Measurements from ENCODE around the gene PREX1. TPM values are rescaled to one million over a fixed set of nuclear protein-coding genes. Genes with fewer than 3 reads are reported as not detected.

Gene PREX1
- total RNA-seq, 4 donors from 2014 or later = 7.5 to 10.9 (median 9.1) TPM

DNA sequence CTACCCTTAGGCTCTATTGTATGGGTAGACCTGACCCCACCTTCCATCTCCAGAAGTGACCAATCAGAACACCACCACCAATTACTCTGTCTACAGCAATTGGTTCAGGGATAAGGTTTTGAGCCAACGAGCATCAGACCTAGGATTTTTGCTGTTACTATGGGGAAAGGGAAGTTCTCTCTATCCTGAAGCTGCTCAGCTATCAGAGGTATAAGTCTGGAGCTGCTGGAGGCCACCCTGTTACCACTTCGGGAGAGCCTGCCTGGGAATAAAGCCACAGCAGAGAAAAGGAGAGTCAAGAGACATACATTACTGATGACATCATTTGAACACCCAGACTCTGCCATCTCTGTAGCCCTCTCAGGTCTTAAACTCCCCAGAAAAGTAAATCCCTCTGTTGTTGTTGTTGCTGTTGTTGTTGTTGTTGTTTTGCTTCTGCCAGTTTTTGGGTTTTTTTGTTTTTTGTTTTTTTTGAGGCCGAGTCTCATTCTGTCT lies 94.5 kb downstream of the PREX1 start:
- H3K4me1 ChIP-seq = peaks cover 1 to 2% of the 10 kb centered on the region in 2 donors
- in situ Hi-C loops (cut with MboI; ENCODE audit: low sequenced_read_pairs in 4 of 4) = no loop called here

DNA sequence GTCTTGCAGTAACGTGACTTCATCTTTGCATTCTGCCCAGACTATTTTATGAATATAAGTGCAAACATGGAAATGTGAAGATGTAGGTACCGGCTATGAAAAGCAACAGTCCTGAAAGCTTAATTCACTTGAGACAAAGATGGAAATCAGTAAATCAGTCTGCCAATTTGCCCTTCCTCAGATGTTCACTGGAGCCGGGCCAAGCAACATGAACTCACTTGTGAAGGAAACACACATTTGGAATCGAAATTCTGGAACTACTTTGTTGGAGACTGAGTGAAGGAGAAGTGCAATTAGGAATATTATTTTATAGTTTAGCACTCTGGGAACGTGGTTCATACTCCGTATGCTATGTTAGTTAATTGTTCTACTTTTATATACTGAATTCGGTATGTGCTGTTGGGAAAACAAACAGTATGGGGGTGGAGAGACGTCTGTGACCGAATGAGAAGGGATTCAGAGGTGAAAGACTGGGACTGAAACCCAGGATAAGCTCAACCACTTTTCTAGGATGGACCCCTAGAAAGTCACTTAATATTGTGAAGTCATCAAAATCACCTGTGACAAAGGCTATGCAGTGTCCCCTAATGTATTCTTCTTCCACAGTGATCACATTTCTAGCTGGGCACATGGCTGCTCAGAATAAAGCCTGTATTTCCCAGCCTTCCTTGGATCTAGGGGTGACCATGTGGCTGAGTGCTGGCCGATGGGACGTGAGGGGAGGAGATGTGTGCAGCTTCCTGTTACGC lies 95.5 kb downstream of the PREX1 start:
- no peak overlapping the region for H3K4me3 ChIP-seq
- H3K9me3 ChIP-seq = no peaks in the 10 kb centered on the region
- H3K36me3 ChIP-seq = no peaks in the 10 kb centered on the region
- no peak overlapping the region for H3K27ac ChIP-seq
- in situ Hi-C loops (cut with MboI; ENCODE audit: low sequenced_read_pairs in 4 of 4) (no loop called here), intact Hi-C loops (cut with DNase I; ENCODE audit: low total_unique reads) (no loop called here)
- DNase-seq (no peak), ATAC-seq (no peak)
- H3K4me1 ChIP-seq = no peaks in the 10 kb centered on the region
- no peaks in the 10 kb centered on the region for H3K27me3 ChIP-seq
- TF ChIP-seq, protein P1, sequence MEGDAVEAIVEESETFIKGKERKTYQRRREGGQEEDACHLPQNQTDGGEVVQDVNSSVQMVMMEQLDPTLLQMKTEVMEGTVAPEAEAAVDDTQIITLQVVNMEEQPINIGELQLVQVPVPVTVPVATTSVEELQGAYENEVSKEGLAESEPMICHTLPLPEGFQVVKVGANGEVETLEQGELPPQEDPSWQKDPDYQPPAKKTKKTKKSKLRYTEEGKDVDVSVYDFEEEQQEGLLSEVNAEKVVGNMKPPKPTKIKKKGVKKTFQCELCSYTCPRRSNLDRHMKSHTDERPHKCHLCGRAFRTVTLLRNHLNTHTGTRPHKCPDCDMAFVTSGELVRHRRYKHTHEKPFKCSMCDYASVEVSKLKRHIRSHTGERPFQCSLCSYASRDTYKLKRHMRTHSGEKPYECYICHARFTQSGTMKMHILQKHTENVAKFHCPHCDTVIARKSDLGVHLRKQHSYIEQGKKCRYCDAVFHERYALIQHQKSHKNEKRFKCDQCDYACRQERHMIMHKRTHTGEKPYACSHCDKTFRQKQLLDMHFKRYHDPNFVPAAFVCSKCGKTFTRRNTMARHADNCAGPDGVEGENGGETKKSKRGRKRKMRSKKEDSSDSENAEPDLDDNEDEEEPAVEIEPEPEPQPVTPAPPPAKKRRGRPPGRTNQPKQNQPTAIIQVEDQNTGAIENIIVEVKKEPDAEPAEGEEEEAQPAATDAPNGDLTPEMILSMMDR (IDR thresholded peaks at IDR 0.05 in 4 of 5, conservative IDR thresholded peaks at IDR 0.05 in 1 of 5) = no peak
- no peak for TF ChIP-seq POLR2A (IDR thresholded peaks at IDR 0.05)

More for the DNA sequence above, 94.5 kb downstream of the PREX1 start:
- Histone ChIP-seq H3K4me3 (no peak overlapping the region), H3K36me3 (no peaks in the 10 kb centered on the region), H3K9me3 (no peaks in the 10 kb centered on the region), H3K27me3 (no peaks in the 10 kb centered on the region), H3K27ac (no peak overlapping the region)
- DNase-seq (no peak), ATAC-seq (no peak)
- intact Hi-C loops (cut with DNase I; ENCODE audit: low total_unique reads) = no loop called here
- no peak for TF ChIP-seq POLR2A (IDR thresholded peaks at IDR 0.05)
- TF ChIP-seq, protein P1 (IDR thresholded peaks at IDR 0.05 in 4 of 5, conservative IDR thresholded peaks at IDR 0.05 in 1 of 5) = no peak

DNA sequence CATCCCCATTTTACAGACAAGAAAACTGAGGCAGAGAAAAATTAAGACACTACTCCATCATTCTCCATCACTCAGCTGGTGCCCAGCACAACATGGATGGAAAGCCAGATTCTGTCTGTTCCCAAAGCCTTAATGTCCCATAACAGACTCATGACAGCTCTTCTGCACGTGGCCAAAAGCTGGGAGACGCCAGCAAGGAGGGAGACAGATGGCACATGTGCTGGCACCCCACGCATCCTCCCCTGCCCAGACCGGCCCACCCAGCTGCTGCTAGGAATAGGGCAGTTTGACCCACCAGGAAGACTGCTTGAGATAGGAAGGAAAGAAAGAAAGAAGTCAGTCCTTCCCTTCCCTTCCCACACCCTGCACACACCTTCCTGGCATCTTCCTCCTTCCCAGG lies 96.3 kb downstream of the PREX1 start:
- DNase-seq = no peak
- Histone ChIP-seq H3K27ac (no peak overlapping the region), H3K9me3 (no peaks in the 10 kb centered on the region), H3K4me1 (no peaks in the 10 kb centered on the region), H3K4me3 (no peak overlapping the region), H3K36me3 (no peaks in the 10 kb centered on the region), H3K27me3 (no peaks in the 10 kb centered on the region)
- no peak for ATAC-seq
- no peak for TF ChIP-seq POLR2A (IDR thresholded peaks at IDR 0.05)
- TF ChIP-seq, protein P1 (IDR thresholded peaks at IDR 0.05 in 4 of 5, conservative IDR thresholded peaks at IDR 0.05 in 1 of 5) = no peak
- in situ Hi-C loops (cut with MboI; ENCODE audit: low sequenced_read_pairs in 4 of 4) (no loop called here), intact Hi-C loops (cut with DNase I; ENCODE audit: low total_unique reads) (no loop called here)

DNA sequence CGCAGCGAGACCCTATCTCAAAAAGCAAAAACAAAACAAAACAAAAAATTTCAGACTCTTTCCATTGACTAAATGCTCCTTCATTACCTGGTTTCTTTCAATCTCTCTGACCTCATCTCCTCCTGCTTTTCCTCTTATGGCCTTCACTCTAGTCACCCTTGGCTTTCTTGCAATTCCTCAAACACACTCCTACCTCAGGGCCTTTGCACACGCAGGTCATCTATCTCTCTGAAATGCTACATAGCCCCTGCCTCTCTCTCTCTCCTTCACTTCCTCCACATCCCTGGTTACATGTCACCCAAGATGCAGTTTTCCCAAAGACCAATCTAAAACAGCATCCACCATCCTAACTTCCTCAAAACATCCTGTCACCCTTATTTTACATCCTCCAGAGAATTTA lies 96.8 kb downstream of the PREX1 start:
- intact Hi-C loops (cut with DNase I; ENCODE audit: low total_unique reads) (no loop called here), in situ Hi-C loops (cut with MboI; ENCODE audit: low sequenced_read_pairs in 4 of 4) (no loop called here)
- no peaks in the 10 kb centered on the region for H3K4me1 ChIP-seq
- no peak overlapping the region for H3K4me3 ChIP-seq
- H3K27ac ChIP-seq = no peak overlapping the region
- no peak for TF ChIP-seq POLR2A (IDR thresholded peaks at IDR 0.05)
- TF ChIP-seq, protein P1 (IDR thresholded peaks at IDR 0.05 in 4 of 5, conservative IDR thresholded peaks at IDR 0.05 in 1 of 5) = no peak
- DNase-seq (no peak), ATAC-seq (no peak)
- H3K36me3 ChIP-seq = no peaks in the 10 kb centered on the region
- no peaks in the 10 kb centered on the region for H3K27me3 ChIP-seq
- no peaks in the 10 kb centered on the region for H3K9me3 ChIP-seq

Measured in gastrocnemius medialis (tissue), 4 donors.